Pons (tissue), 1 donor: ENCODE measurements around the gene LRBA.
"Not testable (repeated sequence)": the region's sequence is repeated elsewhere in the genome, so short reads cannot be mapped to it uniquely, and the experiment has no call there.

ENCODE experiments used
- DNase-seq: peaks from one replicate; pipeline ENCODE4 v3.0.0-alpha.2; 2016; ENCODE audit warnings: low spot score

The LRBA gene

GRCh38 chr4:150564967-150565366 is 450.1 kb downstream of the LRBA start:
- DNase-seq: not testable (repeated sequence)

GRCh38 chr4:150562751-150563150 is 452.3 kb downstream of the LRBA start:
- no peak for DNase-seq

- no peak for DNase-seq
Measured at GRCh38 chr4:150562250-150562649, 452.8 kb downstream of the LRBA start.

GRCh38 chr4:150561143-150561737 is 453.8 kb downstream of the LRBA start:
- no peak for DNase-seq

GRCh38 chr4:150557811-150558210 is 457.3 kb downstream of the LRBA start:
- DNase-seq: not testable (repeated sequence)

- DNase-seq: no peak
Measured at GRCh38 chr4:150547154-150547838, 467.8 kb downstream of the LRBA start.

- no peak for DNase-seq
Measured at GRCh38 chr4:150546286-150546685, 468.8 kb downstream of the LRBA start.

GRCh38 chr4:150543042-150543441 is 472.0 kb downstream of the LRBA start:
- no peak for DNase-seq

- no peak for DNase-seq
Measured at GRCh38 chr4:150541681-150542080, 473.4 kb downstream of the LRBA start.

GRCh38 chr4:150540959-150541360 is 474.1 kb downstream of the LRBA start:
- no peak for DNase-seq

GRCh38 chr4:150540536-150540935 is 474.5 kb downstream of the LRBA start:
- no peak for DNase-seq

- not testable (repeated sequence) for DNase-seq
Measured at GRCh38 chr4:150537911-150538310, 477.2 kb downstream of the LRBA start.

- no peak for DNase-seq
Measured at GRCh38 chr4:150534818-150535217, 480.3 kb downstream of the LRBA start.

GRCh38 chr4:150533673-150534072 is 481.4 kb downstream of the LRBA start:
- no peak for DNase-seq

- no peak for DNase-seq
Measured at GRCh38 chr4:150525321-150525868, 489.7 kb downstream of the LRBA start.

- no peak for DNase-seq
Measured at GRCh38 chr4:150518559-150518958, 496.5 kb downstream of the LRBA start.

GRCh38 chr4:150515135-150515534 is 499.9 kb downstream of the LRBA start:
- no peak for DNase-seq

- no peak for DNase-seq
Measured at GRCh38 chr4:150514709-150515108, 500.4 kb downstream of the LRBA start.

- DNase-seq: no peak
Measured at GRCh38 chr4:150510176-150510865, 504.8 kb downstream of the LRBA start.

GRCh38 chr4:150507656-150508055 is 507.4 kb downstream of the LRBA start:
- DNase-seq: not testable (repeated sequence)

GRCh38 chr4:150501983-150502382 is 513.1 kb downstream of the LRBA start:
- peak; percentile 25 for DNase-seq

GRCh38 chr4:150501009-150501727 is 513.9 kb downstream of the LRBA start:
- no peak for DNase-seq
